H1 (cell line): ENCODE results near the gene METRNL. TPM values are rescaled to one million over a fixed set of nuclear protein-coding genes. Genes with fewer than 3 reads are reported as not detected.

ENCODE experiments used
- CTCF ChIA-PET: fragments of 300-600 bp; sonication (Branson Sonifier 250); formaldehyde crosslinking; loops from one replicate; lab custom pipeline; 2021; ENCODE audit not compliant: partially characterized antibody; lab: Charles Lee
- POLR2A ChIA-PET: fragments of 300-600 bp; sonication (Branson Sonifier 250); formaldehyde crosslinking; loops from one replicate; lab custom pipeline; 2021; ENCODE audit warnings: inconsistent platforms; ENCODE audit not compliant: partially characterized antibody; lab: Charles Lee
- DNase-seq, 2 experiments: peaks; one replicate each; pipeline versions ENCODE4 v3.0.0 to v3.0.0-alpha.2; 2010 to 2022; ENCODE audit warnings: low spot score in 2 of 2, low read depth in 1 of 2, mixed read lengths in 1 of 2
- FAIRE-seq: peaks from 2 replicates; lab custom pipeline; 2011; peaks lifted over from hg19 to GRCh38; lab: Jason Lieb, UNC
- H2AFZ ChIP-seq: 2 replicates; pipeline ENCODE4 v1.8.1; 2012; ENCODE audit warnings: low read length, inconsistent platforms
- H2AK5ac ChIP-seq: 2 replicates; pipeline ENCODE4 v1.6.1; 2013; ENCODE audit warnings: low read depth, low read length
- H2BK120ac ChIP-seq: replicated peaks from 2 replicates; pipeline ENCODE3; 2013; ENCODE audit warnings: low read depth, low read length, inconsistent platforms
- H2BK12ac ChIP-seq: 2 replicates; pipeline ENCODE4 v1.6.1; 2013; ENCODE audit warnings: low read depth, low read length
- H2BK15ac ChIP-seq: 2 replicates; pipeline ENCODE4 v1.6.1; 2013; ENCODE audit warnings: low read length
- H2BK20ac ChIP-seq: 2 replicates; pipeline ENCODE4 v1.6.1; 2013; ENCODE audit warnings: low read length
- H2BK5ac ChIP-seq: 2 replicates; pipeline ENCODE4 v1.6.1; 2013; ENCODE audit warnings: low read depth, low read length
- H3K14ac ChIP-seq: 2 replicates; pipeline ENCODE4 v1.6.1; 2013; ENCODE audit warnings: inconsistent platforms; ENCODE audit not compliant: insufficient read length
- H3K18ac ChIP-seq: 2 replicates; pipeline ENCODE4 v1.6.1; 2013; ENCODE audit warnings: low read length; ENCODE audit errors: extremely low read depth
- H3K23ac ChIP-seq: 2 replicates; pipeline ENCODE4 v1.6.1; 2013; ENCODE audit warnings: inconsistent platforms; ENCODE audit not compliant: insufficient read length
- H3K23me2 ChIP-seq: 2 replicates; pipeline ENCODE4 v1.6.1; 2013; ENCODE audit warnings: low read depth, low read length
- H3K27ac ChIP-seq: 2 replicates; pipeline ENCODE4 v1.6.1; 2011; ENCODE audit warnings: low read depth, low read length, inconsistent platforms
- H3K27me3 ChIP-seq, 4 experiments: replicated peaks in 1 of 4; 1 replicate in 1 of 4; 2 replicates in 3 of 4; pipeline versions ENCODE4 v1.6.1 to v1.8.1; 2011 to 2013; ENCODE audit warnings: low read length in 3 of 4, mild to moderate bottlenecking in 3 of 4, inconsistent platforms in 2 of 4, mixed read lengths in 2 of 4, moderate library complexity in 1 of 4; ENCODE audit not compliant: control insufficient read depth in 3 of 4, insufficient read depth in 3 of 4; ENCODE audit errors: extremely low read depth in 1 of 4
- H3K36me3 ChIP-seq, 4 experiments: 2 replicates each; pipeline versions ENCODE4 v1.6.1 to v1.8.1; 2011 to 2013; ENCODE audit warnings: mild to moderate bottlenecking in 4 of 4, low read length in 3 of 4, moderate library complexity in 2 of 4, control low read depth in 1 of 4, inconsistent platforms in 1 of 4; ENCODE audit not compliant: insufficient read depth in 4 of 4, control insufficient read depth in 2 of 4
- H3K4ac ChIP-seq: replicated peaks from 2 replicates; pipeline ENCODE3; 2013; ENCODE audit warnings: low read length, low read depth, mixed read lengths, inconsistent platforms; ENCODE audit not compliant: insufficient read length
- H3K4me1 ChIP-seq, 4 experiments: replicated peaks in 1 of 4; 1 replicate in 1 of 4; 2 replicates in 3 of 4; pipeline versions ENCODE4 v1.6.1 to v1.8.1; 2011 to 2013; ENCODE audit warnings: low read length in 3 of 4, inconsistent platforms in 2 of 4, mixed read lengths in 1 of 4; ENCODE audit not compliant: insufficient read depth in 4 of 4, control insufficient read depth in 3 of 4
- H3K4me2 ChIP-seq, 2 experiments: 2 replicates each; pipeline versions ENCODE4 v1.6.1 to v1.8.1; 2011 to 2013; ENCODE audit warnings: low read depth in 2 of 2, low read length in 2 of 2, control low read depth in 1 of 2, inconsistent platforms in 1 of 2, mild to moderate bottlenecking in 1 of 2; ENCODE audit not compliant: insufficient read depth in 1 of 2
- H3K4me3 ChIP-seq, 4 experiments: fragments of 200-600, 300-600 bp in 1 of 4; sonication (generic), shearing (Covaris generic), sonication (Bioruptor Twin) in 1 of 4; 2 replicates each; pipeline versions ENCODE4 v1.5.1 to v1.8.1; 2011 to 2016; ENCODE audit warnings: low read length in 4 of 4, low read depth in 3 of 4, control low read depth in 2 of 4, inconsistent platforms in 2 of 4, mild to moderate bottlenecking in 2 of 4, mixed read lengths in 1 of 4, moderate library complexity in 1 of 4; ENCODE audit not compliant: insufficient read depth in 2 of 4; ENCODE audit errors: extremely low read depth in 1 of 4
- H3K56ac ChIP-seq: replicated peaks from 2 replicates; pipeline ENCODE3; 2013; ENCODE audit warnings: low read depth, mild to moderate bottlenecking, mixed read lengths, low read length, inconsistent platforms; ENCODE audit not compliant: insufficient read length
- H3K79me1 ChIP-seq: 2 replicates; pipeline ENCODE4 v1.6.1; 2013; ENCODE audit warnings: low read depth, low read length, control low read depth
- H3K79me2 ChIP-seq, 2 experiments: 2 replicates each; pipeline versions ENCODE4 v1.6.1 to v1.8.1; 2012 to 2013; ENCODE audit warnings: low read length in 2 of 2, mild to moderate bottlenecking in 2 of 2, inconsistent platforms in 1 of 2; ENCODE audit not compliant: insufficient read depth in 2 of 2, control insufficient read depth in 1 of 2
- H3K9ac ChIP-seq, 4 experiments: replicated peaks in 1 of 4; 1 replicate in 1 of 4; 2 replicates in 3 of 4; pipeline versions ENCODE4 v1.6.1 to v1.8.1; 2011 to 2013; ENCODE audit warnings: low read depth in 3 of 4, low read length in 3 of 4, control low read depth in 2 of 4, mild to moderate bottlenecking in 2 of 4, moderate library complexity in 2 of 4, inconsistent platforms in 1 of 4; ENCODE audit errors: extremely low read depth in 1 of 4
- H3K9me3 ChIP-seq, 2 experiments: 2 replicates each; pipeline versions ENCODE4 v1.6.1 to v1.8.1; 2012 to 2013; ENCODE audit warnings: mild to moderate bottlenecking in 2 of 2, moderate library complexity in 2 of 2, control low read depth in 1 of 2, inconsistent platforms in 1 of 2, low read depth in 1 of 2, low read length in 1 of 2, mixed read lengths in 1 of 2; ENCODE audit not compliant: insufficient read depth in 2 of 2
- H4K20me1 ChIP-seq, 2 experiments: replicated peaks in 1 of 2; 2 replicates each; pipeline versions ENCODE3 to v1.8.1; 2011 to 2013; ENCODE audit warnings: inconsistent platforms in 2 of 2, low read length in 2 of 2, mild to moderate bottlenecking in 1 of 2; ENCODE audit not compliant: insufficient read depth in 2 of 2, control insufficient read depth in 1 of 2
- H4K5ac ChIP-seq: 2 replicates; pipeline ENCODE4 v1.6.1; 2013; ENCODE audit warnings: low read length, low read depth, mixed read lengths, inconsistent platforms; ENCODE audit not compliant: insufficient read length
- H4K8ac ChIP-seq: 2 replicates; pipeline ENCODE4 v1.8.0; 2013; ENCODE audit warnings: mild to moderate bottlenecking, moderate library complexity, low read length, inconsistent platforms; ENCODE audit not compliant: insufficient read depth; ENCODE audit errors: extremely low read depth
- H4K91ac ChIP-seq: replicated peaks from 2 replicates; pipeline ENCODE3; 2013; ENCODE audit warnings: low read length, mixed read lengths, inconsistent platforms; ENCODE audit not compliant: insufficient read length
- CREB1 ChIP-seq: IDR thresholded peaks from 2 replicates; pipeline ENCODE4 v1.6.1; 2012; ENCODE audit warnings: inconsistent platforms
- GABPA ChIP-seq: IDR thresholded peaks from 2 replicates; pipeline ENCODE4 v1.6.1; 2011; ENCODE audit warnings: mild to moderate bottlenecking, low read length, moderate library complexity, borderline replicate concordance; ENCODE audit not compliant: insufficient read depth
- JUND ChIP-seq: IDR thresholded peaks from 2 replicates; pipeline ENCODE4 v1.6.1; 2011; ENCODE audit warnings: mild to moderate bottlenecking, improper control_type of control experiment, low read length
- SAP30 ChIP-seq: fragments of 300-600 bp; sonication (generic); IDR thresholded peaks from 2 replicates; pipeline ENCODE4 v1.7.1; 2012; ENCODE audit warnings: low read length, moderate library complexity, mild to moderate bottlenecking, inconsistent platforms; ENCODE audit not compliant: insufficient read depth, insufficient replicate concordance
- WGBS, 2 experiments: shearing (Covaris generic) in 1 of 2; methylation state at CpG; one replicate each; pipeline versions ENCODE4 v1.1.6 to v1.1.7; 2013 to 2015; ENCODE audit warnings: low lambda C conversion rate in 2 of 2, mixed read lengths in 2 of 2, inconsistent platforms in 1 of 2, low coverage in 1 of 2, missing lambda C conversion rate in 1 of 2; ENCODE audit not compliant: insufficient replicate concordance in 2 of 2, insufficient coverage in 1 of 2, insufficient read length in 1 of 2; ENCODE audit errors: extremely low coverage in 1 of 2, missing lambda C conversion rate in 1 of 2; 5-methylcytosine and 5-hydroxymethylcytosine counted together
- polyA plus RNA-seq, 7 experiments: library from polyadenylated mRNA; depleted of rRNA in 3 of 7; stranded (reverse) in 5 of 7; unstranded in 2 of 7; fragments of >200 nt in 5 of 7; fragments of 200-250 nt in 2 of 7; gene quantifications; 1 replicate in 5 of 7; 2 replicates in 1 of 7; 4 replicates in 1 of 7; pipeline versions ENCODE4 v1.2.1 to v1.2.3, GENCODE V29; 2011 to 2013; ENCODE audit warnings: missing spikeins in 2 of 7, mixed read lengths in 2 of 7
- total RNA-seq: library from RNA; stranded (reverse); fragmentation: NEBNext Ultra II Directional; extraction: Animal tissue kit (Norgen Biotek cat#: 25700); gene quantifications from 2 replicates; pipeline ENCODE4 v1.2.1, GENCODE V29; 2021

Gene METRNL
- total and polyA plus RNA-seq, 2 of the 8 experiments (the other 6 are each of a cell fraction or from before 2014, with no cell fraction given), result 13.9 to 14.2 TPM

GRCh38 chr17:83064021-83064731 lies 15.2 kb upstream of the METRNL start:
- no peak overlapping the region for H3K14ac ChIP-seq
- no peak overlapping the region for H2BK5ac ChIP-seq
- POLR2A ChIA-PET, result interaction anchor here (1.0 kb wide), 1 partner anchor 14 kb away, joined by 3 read pairs; no protein-coding TSS in a partner anchor
- H3K4me2 ChIP-seq, result no peak overlapping the region
- H4K5ac ChIP-seq, result no peak overlapping the region
- no peak overlapping the region for H2BK15ac ChIP-seq
- H2BK120ac ChIP-seq, result no peak overlapping the region
- 88% methylated on average over 18 of the region's 18 CpGs; no CpG with 5 or more reads in 1 of the 2 experiments for WGBS, 2 experiments
- no peaks in the 10 kb centered on the region for H3K79me2 ChIP-seq
- H3K27ac ChIP-seq, result no peak overlapping the region
- no peak for FAIRE-seq
- H3K4me3 ChIP-seq, result no peak overlapping the region
- H2BK20ac ChIP-seq, result no peak overlapping the region
- CTCF ChIA-PET, result interaction anchor here (0.6 to 3.2 kb wide), 3 partner anchors 12 to 19 kb away, joined by 3 to 12 read pairs (median 4); no protein-coding TSS in a partner anchor
- TF ChIP-seq SAP30, result no peak
- TF ChIP-seq JUND, result no peak
- TF ChIP-seq GABPA, result no peak
- TF ChIP-seq CREB1, result no peak
- H4K20me1 ChIP-seq, result no peaks in the 10 kb centered on the region
- H3K23me2 ChIP-seq, result no peaks in the 10 kb centered on the region; the same call in 1 of the 2 replicates
- H3K27me3 ChIP-seq, result no peaks in the 10 kb centered on the region
- H3K18ac ChIP-seq, result no peak overlapping the region
- no peak overlapping the region for H3K56ac ChIP-seq
- no peaks in the 10 kb centered on the region for H3K4me1 ChIP-seq
- no peaks in the 10 kb centered on the region for H3K36me3 ChIP-seq
- no peak for DNase-seq
- H2AK5ac ChIP-seq, result no peak overlapping the region
- H3K4ac ChIP-seq, result no peak overlapping the region
- no peaks in the 10 kb centered on the region for H3K79me1 ChIP-seq
- H4K8ac ChIP-seq, result no peak overlapping the region
- no peak overlapping the region for H2BK12ac ChIP-seq
- no peak overlapping the region for H3K9ac ChIP-seq
- no peak overlapping the region for H3K23ac ChIP-seq
- no peak overlapping the region for H2AFZ ChIP-seq
- no peak overlapping the region for H4K91ac ChIP-seq
- no peaks in the 10 kb centered on the region for H3K9me3 ChIP-seq
